ENCODE data around the gene EEF2K.
A peak's percentile ranks its signal among the peaks of the same experiment; 100 is the strongest.
"Not testable (repeated sequence)": the region's sequence is repeated elsewhere in the genome, so short reads cannot be mapped to it uniquely, and the experiment has no call there.

EEF2K gene

GRCh38 chr16:22190081-22190775 lies 15.8 kb upstream of the EEF2K start:
- no peak for DNase-seq

GRCh38 chr16:22190776-22191531 lies 15.1 kb upstream of the EEF2K start:
- peak; percentile 98 for DNase-seq

GRCh38 chr16:22191532-22192260 lies 14.4 kb upstream of the EEF2K start:
- no peak for DNase-seq

GRCh38 chr16:22192261-22193062 lies 13.6 kb upstream of the EEF2K start:
- peak; percentile 35 for DNase-seq

DNA sequence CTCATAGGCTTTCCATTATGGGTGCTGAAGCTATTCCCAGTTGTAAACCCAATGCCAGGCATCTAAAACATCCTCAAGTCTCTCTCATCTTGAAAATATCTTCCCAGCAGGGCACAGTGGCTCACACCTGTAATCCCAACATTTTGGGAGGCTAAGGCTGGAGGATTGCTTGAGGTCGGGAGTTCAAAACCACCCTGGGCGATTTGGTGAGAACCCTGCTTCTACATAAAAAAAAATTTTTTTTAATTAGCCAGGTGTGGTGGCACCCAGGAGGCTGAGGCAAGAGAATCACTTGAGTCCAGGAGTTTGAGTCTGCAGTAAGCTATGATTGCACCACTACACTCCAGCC lies 13.0 kb upstream of the EEF2K start:
- DNase-seq: no peak

DNA sequence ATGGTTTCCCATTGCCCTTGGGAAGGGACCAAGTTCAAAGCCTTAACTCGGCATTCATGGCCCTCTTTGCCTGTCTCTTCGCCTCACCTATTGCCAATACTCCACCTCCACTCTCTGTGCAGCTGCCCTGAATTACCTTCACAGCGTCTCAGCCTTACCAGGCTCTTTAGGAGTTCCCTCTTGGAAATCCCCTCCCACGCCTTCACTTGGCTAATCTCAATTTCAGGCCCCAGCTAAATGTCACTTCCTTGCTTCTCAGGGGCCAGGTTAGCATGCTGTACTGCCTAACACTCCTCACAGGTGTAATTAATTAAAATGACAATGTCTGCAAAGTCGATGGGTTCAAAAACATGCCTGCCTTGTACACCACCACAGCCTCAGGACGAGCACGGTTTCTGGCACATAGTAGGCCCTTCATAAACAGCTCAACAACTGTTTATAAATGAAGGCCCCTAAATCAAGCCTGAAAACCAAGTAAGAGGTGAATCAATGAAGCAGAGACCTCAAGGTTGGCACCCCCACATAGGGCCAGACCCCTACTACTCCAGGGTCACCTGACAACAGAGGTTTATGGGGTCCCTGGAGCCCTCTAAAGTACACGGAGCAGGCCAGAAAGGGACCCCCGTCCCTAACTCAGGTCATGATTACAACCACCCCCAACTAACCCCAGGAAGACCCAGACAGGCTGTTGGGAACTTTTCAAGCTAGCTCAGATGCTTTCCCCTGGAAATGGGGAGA lies 11.2 kb upstream of the EEF2K start:
- no peak for DNase-seq

GRCh38 chr16:22195445-22195694 lies 10.7 kb upstream of the EEF2K start:
- no peak for DNase-seq

DNA sequence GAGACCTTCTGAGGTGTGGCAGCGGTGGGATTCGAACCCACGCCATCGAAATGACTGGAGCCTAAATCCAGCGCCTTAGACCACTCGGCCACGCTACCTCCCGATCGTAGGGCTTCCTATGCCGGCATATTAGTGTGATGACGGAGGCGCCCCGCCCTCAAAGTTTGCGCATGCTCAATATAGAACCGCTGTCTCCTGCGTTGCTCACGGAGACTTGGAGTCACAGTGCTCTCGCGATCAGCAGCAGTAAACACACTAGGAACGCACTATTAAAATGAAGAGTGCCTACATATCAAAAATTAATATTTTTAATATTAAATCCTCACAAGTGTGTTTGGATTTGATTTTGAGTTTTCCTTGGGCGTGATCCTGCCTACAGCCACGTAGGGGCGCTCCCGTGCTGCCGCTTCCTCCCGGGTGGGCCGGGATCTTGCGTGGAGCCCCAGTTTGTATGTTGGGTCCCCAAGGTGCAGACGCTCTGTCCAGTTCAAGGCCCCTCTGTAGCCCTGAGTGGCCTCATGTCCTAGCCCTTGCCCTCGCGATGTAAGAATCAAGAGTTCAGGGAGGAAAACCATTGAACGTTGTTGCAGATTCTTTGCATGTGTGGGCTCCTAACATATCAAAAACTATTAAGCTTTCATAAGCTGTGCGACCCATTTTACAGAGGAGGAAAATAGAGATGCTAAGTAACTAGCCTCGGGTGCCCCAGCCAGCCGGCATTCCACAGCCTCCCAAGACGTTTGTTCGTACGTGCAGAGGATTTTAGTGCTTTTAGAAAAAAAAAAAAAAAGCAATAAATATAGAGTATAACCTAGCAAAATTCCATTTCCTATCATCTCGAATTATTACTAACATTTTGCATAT lies 10.2 kb upstream of the EEF2K start:
- DNase-seq: peak; percentile 85

- not testable (repeated sequence) for DNase-seq
Observed at GRCh38 chr16:22196559-22197168, 9.4 kb upstream of the EEF2K start.

GRCh38 chr16:22198547-22199293 lies 7.4 kb upstream of the EEF2K start:
- DNase-seq: no peak

- DNase-seq: no peak
Observed at GRCh38 chr16:22202261-22202637, 3.8 kb upstream of the EEF2K start.

DNA sequence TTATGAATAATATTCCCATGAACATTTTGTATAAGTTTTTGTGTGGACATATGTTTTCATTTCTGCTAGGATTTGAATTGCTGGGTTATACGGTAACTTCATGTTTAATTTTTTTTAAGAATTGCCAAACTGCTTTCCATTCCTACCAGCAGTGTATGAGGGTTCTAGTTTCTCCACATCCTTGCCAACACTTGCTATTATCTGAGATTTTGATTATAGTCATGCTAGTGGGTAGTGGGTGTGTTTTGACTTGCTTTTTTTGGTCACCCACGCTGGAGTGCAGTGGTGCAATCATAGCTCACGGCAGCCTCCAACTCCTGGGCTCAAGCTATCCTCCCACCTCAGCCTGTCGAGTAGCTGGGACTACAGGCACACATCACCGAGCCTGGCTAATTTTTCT lies 3.0 kb upstream of the EEF2K start:
- no peak for DNase-seq

GRCh38 chr16:22204091-22204655 lies 1.9 kb upstream of the EEF2K start:
- DNase-seq: no peak

DNA sequence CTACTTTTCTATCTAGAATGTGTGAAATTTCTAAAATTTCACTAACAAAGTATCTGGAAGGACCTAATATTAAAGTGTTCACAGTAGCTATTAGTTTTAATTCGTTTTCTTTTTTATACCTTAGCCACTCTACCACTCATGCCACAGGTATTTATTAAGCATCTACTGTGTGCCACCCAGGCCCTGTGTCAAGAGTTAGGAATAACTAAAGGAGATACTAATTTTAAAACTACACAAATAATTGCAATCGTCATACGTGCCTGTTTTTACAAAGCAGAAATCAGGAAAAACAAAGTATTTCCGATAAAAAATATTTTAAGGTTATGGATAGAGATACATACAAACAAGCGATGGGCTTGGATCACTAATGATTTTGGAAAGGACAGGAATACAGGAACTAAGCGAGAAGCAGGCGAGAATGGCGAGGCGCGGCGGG lies 483 bp upstream of the EEF2K start:
- no peak for DNase-seq

DNA sequence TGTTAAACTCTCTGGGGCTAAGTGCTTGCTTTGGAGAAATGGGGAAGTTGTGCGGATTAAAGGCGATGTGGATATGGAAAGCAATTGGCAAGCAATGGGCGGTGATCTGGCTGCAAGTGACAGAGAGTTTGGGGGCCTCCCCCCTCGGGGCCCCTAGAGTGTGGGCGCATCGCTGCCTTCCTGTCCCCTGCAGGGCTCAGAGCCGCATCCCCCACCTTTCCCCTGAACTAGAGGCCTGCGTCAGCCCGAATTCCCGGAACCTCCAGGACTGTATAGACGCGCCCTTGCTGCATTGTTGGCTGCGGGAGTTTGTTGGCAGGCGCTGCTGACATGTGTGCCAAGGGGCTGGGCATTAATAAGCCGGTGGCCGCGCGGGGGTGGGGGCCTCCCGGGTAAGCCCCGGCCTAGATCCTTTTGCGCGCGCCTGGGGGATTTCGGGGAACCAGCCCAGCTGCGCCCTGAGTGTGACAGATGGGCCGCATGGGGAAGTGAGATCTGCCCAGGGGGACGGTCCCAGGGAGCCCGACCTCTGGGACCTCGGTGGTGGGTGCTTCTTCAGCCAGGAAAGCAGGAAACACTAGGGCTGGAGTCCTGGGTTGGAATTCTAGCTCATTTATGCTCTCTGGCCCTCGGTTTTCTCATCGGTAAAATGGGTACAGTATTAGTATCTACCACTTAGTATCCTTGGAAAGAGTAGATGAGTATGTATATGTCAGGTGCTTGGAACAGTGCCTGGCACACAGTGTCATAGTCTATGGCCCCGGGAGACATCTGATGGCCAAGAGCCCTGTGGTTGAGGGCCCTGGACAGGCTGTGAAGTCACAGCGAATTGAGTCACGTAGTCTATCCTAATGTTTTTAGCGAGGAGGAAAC lies 1.0 kb downstream of the EEF2K start:
- peak; percentile 15 for DNase-seq

DNA sequence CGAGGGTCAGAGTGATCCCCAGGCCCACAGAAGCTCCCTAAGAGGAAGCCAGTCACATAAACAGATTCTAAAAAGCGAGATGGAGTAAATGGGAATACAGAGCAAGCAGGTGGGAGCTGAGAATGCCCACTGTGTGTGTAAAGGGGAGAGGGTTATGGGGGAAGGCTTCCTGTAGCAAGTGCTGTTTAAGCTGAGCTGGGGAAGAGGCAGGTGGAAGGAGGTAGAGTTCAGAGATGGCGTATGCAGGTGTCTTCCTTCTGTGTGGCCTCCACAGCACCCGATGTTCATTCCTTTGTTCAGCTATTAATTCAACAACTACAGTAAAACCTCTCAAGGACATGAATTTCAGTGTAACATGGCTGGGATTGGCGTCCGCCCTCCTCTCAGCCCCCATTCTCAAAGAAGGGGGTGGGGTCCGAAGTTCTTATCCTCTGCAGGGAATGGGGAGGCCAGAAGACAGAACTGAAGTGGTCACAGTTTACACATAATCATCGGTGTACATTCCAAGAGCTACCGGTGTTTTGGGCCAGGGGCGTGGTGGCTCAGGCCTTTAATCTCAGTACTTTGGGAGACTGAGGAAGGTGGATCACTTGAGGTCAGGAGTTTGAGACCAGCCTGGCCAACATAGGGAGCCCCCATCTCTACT lies 1.8 kb downstream of the EEF2K start:
- DNase-seq: no peak

- no peak for DNase-seq
Observed at GRCh38 chr16:22210285-22210684, 4.2 kb downstream of the EEF2K start.

DNA sequence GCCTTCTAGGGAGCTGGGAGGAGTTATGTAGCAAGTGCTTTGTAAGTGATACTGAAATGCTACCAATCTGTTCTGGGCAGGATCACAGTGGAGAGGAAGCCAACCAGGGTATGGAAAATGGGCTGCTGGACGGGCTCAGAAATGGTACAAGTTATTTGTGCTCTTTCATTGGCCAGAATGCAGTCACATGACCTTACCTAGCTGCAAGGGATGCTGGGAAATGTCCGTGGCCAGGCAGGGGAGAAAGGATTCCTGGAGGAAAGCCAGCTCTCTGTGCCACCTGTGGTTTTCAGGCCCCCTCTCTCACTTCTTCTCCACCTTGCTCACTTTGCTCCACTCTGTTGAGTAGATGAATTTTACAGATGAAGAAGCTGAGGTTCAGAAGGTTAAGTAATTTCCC lies 4.8 kb downstream of the EEF2K start:
- no peak for DNase-seq

DNA sequence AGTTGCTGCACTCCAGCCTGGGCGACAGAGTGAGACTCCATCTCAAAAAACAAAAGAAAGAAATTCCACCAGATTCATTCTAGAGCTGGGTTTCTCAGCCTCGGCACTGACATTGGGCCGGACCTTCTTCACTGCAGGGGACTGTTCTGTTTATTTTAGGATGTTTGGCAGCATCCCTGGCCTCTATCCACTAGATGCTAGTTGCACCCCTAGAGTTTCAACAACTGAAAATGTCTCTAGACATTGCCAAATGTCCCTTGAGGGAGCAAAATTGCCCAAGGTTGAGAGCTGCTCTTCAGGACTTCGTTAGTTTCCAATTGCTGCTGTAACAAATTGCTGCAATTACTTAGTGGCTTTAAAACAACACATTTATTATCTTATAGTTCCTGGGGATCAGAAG lies 7.2 kb downstream of the EEF2K start:
- DNase-seq: no peak

All from DMS153 (cell line).